Activated CD4-positive, alpha-beta T cell treated with anti-CD3 and anti-CD28 coated beads, Interleukin-2, amount 10 ng/mL, durations not matched to agents 24 days and 14 days (primary cell): ENCODE measurements around the gene NKPD1. TPM values are rescaled to one million over a fixed set of nuclear protein-coding genes. Genes with fewer than 3 reads are reported as not detected.

Experiments
- DNase-seq: peaks from one replicate; pipeline ENCODE4 v3.0.0; 2022
- H3K27ac Mint-ChIP-seq: one replicate; pipeline ENCODE4 v1.8.0; 2022; ENCODE audit warnings: mild to moderate bottlenecking, mixed read lengths
- H3K27me3 Mint-ChIP-seq: one replicate; pipeline ENCODE4 v1.8.0; 2022; ENCODE audit warnings: mixed read lengths
- H3K36me3 Mint-ChIP-seq: one replicate; pipeline ENCODE4 v1.8.0; 2022; ENCODE audit warnings: low read depth, mild to moderate bottlenecking, mixed read lengths
- H3K4me1 Mint-ChIP-seq: one replicate; pipeline ENCODE4 v1.8.0; 2021; ENCODE audit warnings: mixed read lengths
- H3K4me3 Mint-ChIP-seq: one replicate; pipeline ENCODE4 v1.8.0; 2022; ENCODE audit warnings: mild to moderate bottlenecking, moderate library complexity, mixed read lengths
- H3K9me3 Mint-ChIP-seq: one replicate; pipeline ENCODE4 v1.8.0; 2021; ENCODE audit warnings: mixed read lengths
- intact Hi-C: fragments of 100-400 bp; cut with micrococcal nuclease; formaldehyde crosslinking; loops from one replicate; pipeline ENCODE4 v1.15.1; 2023
- total RNA-seq: library from RNA; stranded (reverse); gene quantifications from 2 replicates; pipeline ENCODE4 v1.2.3, GENCODE V29; 2022

The NKPD1 gene
- total RNA-seq, 1 donor from 2014 or later = 0.16 TPM

DNA sequence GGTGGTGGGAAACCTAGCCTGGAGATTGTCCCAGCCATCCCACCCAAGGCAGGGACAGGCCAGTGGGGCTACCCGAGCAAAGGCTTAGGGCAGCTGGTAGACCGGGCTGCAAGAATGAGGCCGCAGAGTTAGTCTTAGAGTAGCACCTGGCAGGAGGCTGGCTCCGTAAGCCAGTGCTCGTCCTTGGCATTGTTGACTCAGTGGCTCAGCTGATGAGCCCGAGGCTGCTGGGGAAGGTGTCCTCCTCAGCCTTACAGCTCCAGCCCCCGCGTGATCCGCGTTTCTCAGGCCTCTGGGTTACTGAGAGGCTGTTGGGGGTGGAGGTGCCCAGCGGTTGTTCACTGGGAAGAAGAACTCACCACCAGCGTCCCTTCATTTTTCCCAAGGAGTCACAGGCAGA lies 43.1 kb downstream of the NKPD1 start:
- no peak for DNase-seq
- peaks cover 49% of the 10 kb centered on the region for H3K4me1 Mint-ChIP-seq
- H3K4me3 Mint-ChIP-seq = no peak overlapping the region
- peak overlapping the region; percentile 58 for H3K27ac Mint-ChIP-seq
- no peaks in the 10 kb centered on the region for H3K27me3 Mint-ChIP-seq
- intact Hi-C loops = loop anchor here (2.0 to 5.0 kb wide), 2 partner anchors 39 to 45 kb away; partner anchors contain the start of genes GEMIN7 and NKPD1
- H3K36me3 Mint-ChIP-seq = no peaks in the 10 kb centered on the region
- no peaks in the 10 kb centered on the region for H3K9me3 Mint-ChIP-seq

- peak; percentile 82 for DNase-seq
- Mint-ChIP-seq H3K9me3 (no peaks in the 10 kb centered on the region), H3K36me3 (no peaks in the 10 kb centered on the region), H3K27ac (peak overlapping the region; percentile 52), H3K4me1 (peaks cover 46% of the 10 kb centered on the region), H3K27me3 (no peaks in the 10 kb centered on the region), H3K4me3 (peak overlapping the region; percentile 25)
- intact Hi-C loops = loop anchor here (2.0 to 5.0 kb wide), 2 partner anchors 38 to 45 kb away; partner anchors contain the start of genes GEMIN7 and NKPD1
Measured at GRCh38 chr19:45117167-45117594, 43.6 kb downstream of the NKPD1 start.

DNA sequence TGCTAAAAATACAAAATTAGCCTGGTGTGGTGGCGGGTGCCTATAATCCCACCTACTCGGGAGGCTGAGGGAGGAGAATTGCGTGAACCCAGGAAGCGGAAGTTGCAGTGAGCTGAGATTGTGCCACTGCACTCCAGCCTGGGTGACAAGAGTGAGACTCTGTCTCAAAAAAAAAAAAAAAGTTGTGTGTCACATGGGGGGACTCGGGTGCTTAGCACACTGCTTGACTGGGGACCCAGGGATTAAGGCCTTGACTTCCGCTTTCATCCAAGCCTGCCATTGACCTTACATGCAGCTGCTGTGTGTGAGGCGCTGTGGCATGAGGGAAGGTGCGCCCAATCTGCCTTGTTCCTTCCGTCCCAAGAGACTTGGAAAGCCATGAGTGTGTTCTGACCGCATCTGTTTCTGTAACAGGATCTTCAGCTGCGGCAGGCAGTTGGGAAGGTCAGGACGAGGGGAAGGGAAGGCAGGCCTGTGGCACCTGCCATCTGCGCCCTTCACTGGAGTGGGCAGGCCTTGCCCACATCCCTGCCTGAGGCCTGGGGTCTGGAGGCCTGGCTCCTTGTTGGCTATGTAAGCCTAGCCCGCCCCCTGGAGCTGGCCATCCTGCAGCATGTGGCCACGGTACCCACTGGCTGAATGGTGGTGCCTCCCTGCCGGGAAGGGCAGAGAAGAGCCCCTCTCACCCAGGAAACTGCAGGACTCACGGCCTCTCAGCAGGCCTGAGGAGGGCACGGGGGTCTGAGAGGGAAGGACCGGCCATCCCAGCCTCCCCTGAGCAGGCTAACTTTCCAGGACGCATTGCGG lies 44.8 kb downstream of the NKPD1 start:
- Mint-ChIP-seq H3K4me1 (peaks cover 34% of the 10 kb centered on the region), H3K36me3 (no peaks in the 10 kb centered on the region), H3K4me3 (peak overlapping the region; percentile 51), H3K27me3 (no peaks in the 10 kb centered on the region), H3K9me3 (no peaks in the 10 kb centered on the region), H3K27ac (no peak overlapping the region)
- intact Hi-C loops = loop anchor here (2.0 to 5.0 kb wide), 2 partner anchors 37 to 46 kb away; partner anchors contain the start of genes GEMIN7 and NKPD1
- no peak for DNase-seq

GRCh38 chr19:45114116-45114515 lies 46.7 kb downstream of the NKPD1 start:
- Mint-ChIP-seq H3K4me1 (peaks cover 27% of the 10 kb centered on the region), H3K9me3 (no peaks in the 10 kb centered on the region)

GRCh38 chr19:45113628-45114027 lies 47.2 kb downstream of the NKPD1 start:
- H3K36me3 Mint-ChIP-seq = no peaks in the 10 kb centered on the region
- H3K27ac Mint-ChIP-seq = no peak overlapping the region
- H3K9me3 Mint-ChIP-seq = no peaks in the 10 kb centered on the region
- no peak overlapping the region for H3K4me3 Mint-ChIP-seq
- intact Hi-C loops = no loop called here
- DNase-seq = no peak
- peaks cover 23% of the 10 kb centered on the region for H3K4me1 Mint-ChIP-seq
- H3K27me3 Mint-ChIP-seq = no peaks in the 10 kb centered on the region

More at GRCh38 chr19:45114116-45114515, 46.7 kb downstream of the NKPD1 start:
- no peak for DNase-seq
- intact Hi-C loops = no loop called here
- no peak overlapping the region for H3K27ac Mint-ChIP-seq
- H3K36me3 Mint-ChIP-seq = no peaks in the 10 kb centered on the region
- no peaks in the 10 kb centered on the region for H3K27me3 Mint-ChIP-seq
- no peak overlapping the region for H3K4me3 Mint-ChIP-seq

- Mint-ChIP-seq H3K4me3 (no peak overlapping the region), H3K4me1 (peaks cover 11% of the 10 kb centered on the region), H3K36me3 (no peaks in the 10 kb centered on the region), H3K27ac (no peak overlapping the region), H3K9me3 (no peaks in the 10 kb centered on the region), H3K27me3 (no peaks in the 10 kb centered on the region)
- intact Hi-C loops = no loop called here
- no peak for DNase-seq
Measured at GRCh38 chr19:45112111-45112827, 48.5 kb downstream of the NKPD1 start.

Other genes with a start within 250 kb of the NKPD1 start
- 1.8 and 2.1 TPM in 2 replicates for gene APOC1, start 246.4 kb downstream of the NKPD1 start, total RNA-seq
- not detected in 2 replicates for gene APOC4, start 218.7 kb downstream of the NKPD1 start, total RNA-seq
- gene APOC2, start 214.9 kb downstream of the NKPD1 start, total RNA-seq = not detected in 2 replicates
- gene CLPTM1, start 205.6 kb downstream of the NKPD1 start, total RNA-seq = 71.7 and 76.6 TPM in 2 replicates
- 67.6 and 72.7 TPM in 2 replicates for gene RELB, start 159.5 kb downstream of the NKPD1 start, total RNA-seq
- gene CLASRP, start 121.9 kb downstream of the NKPD1 start, total RNA-seq = 107 and 111 TPM in 2 replicates
- gene ZNF296, start 84.5 kb downstream of the NKPD1 start, total RNA-seq = 4.7 and 5.3 TPM in 2 replicates
- gene GEMIN7, start 81.7 kb downstream of the NKPD1 start, total RNA-seq = 51.5 and 54.3 TPM in 2 replicates
- gene PPP1R37, start 67.8 kb downstream of the NKPD1 start, total RNA-seq = 20.3 and 21.8 TPM in 2 replicates
- 24.7 and 28.5 TPM in 2 replicates for gene TRAPPC6A, start 17.3 kb upstream of the NKPD1 start, total RNA-seq
- 10.1 and 12.2 TPM in 2 replicates for gene BLOC1S3, start 17.8 kb upstream of the NKPD1 start, total RNA-seq
- not detected in 2 replicates for gene EXOC3L2, start 84.4 kb upstream of the NKPD1 start, total RNA-seq
- gene MARK4, start 90.3 kb upstream of the NKPD1 start, total RNA-seq = 26.1 and 29.0 TPM in 2 replicates
- gene CKM, start 161.9 kb upstream of the NKPD1 start, total RNA-seq = not detected in 2 replicates
- not detected in 2 replicates for gene KLC3, start 179.8 kb upstream of the NKPD1 start, total RNA-seq
- 30.9 and 33.6 TPM in 2 replicates for gene ERCC2, start 209.6 kb upstream of the NKPD1 start, total RNA-seq
- 12.7 and 13.4 TPM in 2 replicates for gene PPP1R13L, start 244.1 kb upstream of the NKPD1 start, total RNA-seq
- gene POLR1G, start 245.7 kb upstream of the NKPD1 start, total RNA-seq = 25.3 and 26.5 TPM in 2 replicates